KMS-11 (cell line): ENCODE results near the gene WASHC3.

Source experiments
- H2AFZ ChIP-seq: fragments of 200-600 bp; sonication (generic); 2 replicates; pipeline ENCODE4 v1.6.1; 2016; ENCODE audit warnings: antibody characterized with exemption, mixed run types, low read depth
- H3K27ac ChIP-seq: fragments of 200-600 bp; sonication (generic); 2 replicates; pipeline ENCODE4 v1.6.1; 2016; ENCODE audit warnings: mild to moderate bottlenecking, mixed run types
- H3K27me3 ChIP-seq: fragments of 200-600 bp; sonication (generic); 2 replicates; pipeline ENCODE4 v1.6.1; 2017; ENCODE audit warnings: mild to moderate bottlenecking, low read depth, mixed run types, moderate library complexity; ENCODE audit not compliant: insufficient read depth
- H3K36me3 ChIP-seq: fragments of 200-600 bp; sonication (generic); 2 replicates; pipeline ENCODE4 v1.6.1; 2017; ENCODE audit warnings: mild to moderate bottlenecking, mixed run types; ENCODE audit not compliant: insufficient read depth
- H3K4me1 ChIP-seq: fragments of 200-600 bp; sonication (generic); 2 replicates; pipeline ENCODE4 v1.6.1; 2016; ENCODE audit warnings: mild to moderate bottlenecking, low read depth, mixed run types; ENCODE audit not compliant: poor library complexity, severe bottlenecking
- H3K4me2 ChIP-seq: fragments of 200-600 bp; sonication (generic); 2 replicates; pipeline ENCODE4 v1.7.0; 2016; ENCODE audit warnings: mild to moderate bottlenecking, mixed run types
- H3K4me3 ChIP-seq: fragments of 200-600 bp; sonication (generic); IDR thresholded peaks from 2 replicates; pipeline ENCODE4 v1.6.1; 2017; ENCODE audit warnings: low read depth, low read length, mixed read lengths; ENCODE audit not compliant: insufficient read depth
- H3K79me2 ChIP-seq: fragments of 200-600 bp; sonication (generic); 2 replicates; pipeline ENCODE4 v1.6.1; 2016; ENCODE audit warnings: low read depth, mixed run types; ENCODE audit not compliant: insufficient read depth
- H3K9ac ChIP-seq: fragments of 200-600 bp; sonication (generic); 2 replicates; pipeline ENCODE4 v1.6.1; 2016; ENCODE audit warnings: mild to moderate bottlenecking, mixed run types
- H4K20me1 ChIP-seq: fragments of 200-600 bp; sonication (generic); 2 replicates; pipeline ENCODE4 v1.6.1; 2016; ENCODE audit warnings: mild to moderate bottlenecking, mixed run types; ENCODE audit not compliant: insufficient read depth
- CTCF ChIP-seq: fragments of 200-600 bp; sonication (generic); conservative IDR thresholded peaks from 2 replicates; pipeline ENCODE4 v1.6.1; 2017; ENCODE audit warnings: low read depth, mild to moderate bottlenecking, antibody characterized with exemption, low read length, moderate library complexity, mixed read lengths

WASHC3 gene

DNA sequence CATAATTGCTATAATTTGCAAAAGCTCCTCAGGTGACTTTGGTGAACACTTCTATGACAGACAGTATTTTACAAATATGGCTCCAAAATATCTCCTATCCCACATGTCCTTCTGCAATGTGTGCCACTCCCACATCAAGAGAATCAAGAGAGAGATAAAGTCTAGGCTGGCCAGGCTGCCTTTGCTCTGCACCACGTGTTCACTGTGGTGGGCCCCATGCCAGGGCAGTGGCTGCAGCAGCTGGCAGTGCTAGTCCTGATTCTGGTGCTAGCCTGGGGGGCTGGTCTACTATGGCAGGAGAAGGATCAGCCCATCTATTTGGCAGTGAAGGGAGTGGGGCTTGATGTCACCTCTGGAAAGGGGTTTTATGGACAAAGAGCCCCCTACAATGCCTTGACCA, 98.1 kb downstream of the WASHC3 start:
- Histone ChIP-seq H4K20me1 (no peaks in the 10 kb centered on the region), H3K9ac (no peak overlapping the region), H3K27me3 (no peaks in the 10 kb centered on the region), H3K79me2 (no peaks in the 10 kb centered on the region), H3K36me3 (no peaks in the 10 kb centered on the region), H3K4me2 (no peak overlapping the region), H3K4me1 (peaks cover 5% of the 10 kb centered on the region), H3K27ac (no peak overlapping the region), H2AFZ (no peak overlapping the region), H3K4me3 (no peak overlapping the region)
- no peak for TF ChIP-seq CTCF
